GM12878 (cell line): ENCODE data around the gene LCP1. TPM values are rescaled to one million over a fixed set of nuclear protein-coding genes. Genes with fewer than 3 reads are reported as not detected.
A peak's percentile ranks its signal among the peaks of the same experiment; 100 is the strongest.

Source experiments
- ATAC-seq: fragments of 200-7000 bp; cut with Tn5 transposase; 3 replicates; pipeline ENCODE4 v1.9.1; 2020; ENCODE audit warnings: mild to moderate bottlenecking, moderate library complexity
- BruUV-seq: library from RNA; stranded (reverse); fragments of 400-500 nt; replicated peaks from 2 replicates; lab custom pipeline; 2021; lab: Mats Ljungman, UMichigan
- CTCF ChIA-PET: fragments of 300-600 bp; sonication (Branson Sonifier 250); formaldehyde crosslinking; extraction: SDS; loops from one replicate; lab custom pipeline; 2021; ENCODE audit warnings: inconsistent platforms; lab: Yijun Ruan, JAX
- POLR2A ChIA-PET: fragments of 350-600 bp; formaldehyde crosslinking; extraction: SDS; loops from one replicate; lab custom pipeline; 2021; ENCODE audit warnings: inconsistent platforms; lab: Charles Lee
- RAD21 ChIA-PET: fragments of 300-600 bp; sonication (Branson Sonifier 250); formaldehyde crosslinking; loops from one replicate; lab custom pipeline; 2023; ENCODE audit warnings: antibody characterized with exemption; ENCODE audit not compliant: unreplicated experiment; lab: Charles Lee
- SMC1A ChIA-PET: fragments of 300-600 bp; sonication (Branson Sonifier 250); formaldehyde crosslinking; loops from one replicate; lab custom pipeline; 2023; ENCODE audit not compliant: unreplicated experiment, uncharacterized antibody; lab: Charles Lee
- DNase-seq: peaks from one replicate; pipeline ENCODE4 v3.0.0-alpha.2; 2011; ENCODE audit warnings: low read depth, low spot score
- FAIRE-seq: peaks from 3 replicates; lab custom pipeline; 2011; peaks lifted over from hg19 to GRCh38; lab: Jason Lieb, UNC
- H2AFZ ChIP-seq: 2 replicates; pipeline ENCODE4 v1.6.0; 2011; ENCODE audit warnings: low read depth, low read length, control low read depth; ENCODE audit not compliant: control insufficient read depth
- H3K27ac ChIP-seq: 2 replicates; pipeline ENCODE4 v1.5.1; 2011; ENCODE audit warnings: control low read depth; ENCODE audit not compliant: control insufficient read depth, insufficient read depth
- H3K27me3 ChIP-seq, 2 experiments: replicated peaks in 1 of 2; 2 replicates each; pipeline versions ENCODE4 v1.6.0 to v1.6.1; 2011; ENCODE audit warnings: low read length in 1 of 2; ENCODE audit not compliant: control insufficient read depth in 2 of 2, insufficient read depth in 2 of 2
- H3K36me3 ChIP-seq, 2 experiments: 2 replicates each; pipeline ENCODE4 v1.5.1; 2011; ENCODE audit warnings: low read length in 1 of 2; ENCODE audit not compliant: control insufficient read depth in 2 of 2, insufficient read depth in 2 of 2
- H3K4me1 ChIP-seq: 2 replicates; pipeline ENCODE4 v1.6.1; 2011; ENCODE audit warnings: mild to moderate bottlenecking, low read length, moderate library complexity, mixed read lengths; ENCODE audit not compliant: control insufficient read depth, insufficient read depth
- H3K4me2 ChIP-seq: 2 replicates; pipeline ENCODE4 v1.6.0; 2011; ENCODE audit warnings: control low read depth; ENCODE audit not compliant: control insufficient read depth, insufficient read depth
- H3K4me3 ChIP-seq: fragments of 200-600 bp; sonication (generic); 2 replicates; pipeline ENCODE4 v1.5.1; 2016
- H3K79me2 ChIP-seq: 2 replicates; pipeline ENCODE4 v1.6.0; 2011; ENCODE audit warnings: low read length; ENCODE audit not compliant: control insufficient read depth, insufficient read depth
- H3K9ac ChIP-seq: 2 replicates; pipeline ENCODE4 v1.8.0; 2011; ENCODE audit warnings: low read length, control low read depth, mixed read lengths; ENCODE audit not compliant: control insufficient read depth, insufficient read depth
- H3K9me3 ChIP-seq: replicated peaks from 3 replicates; pipeline ENCODE4 v1.5.1; 2011; ENCODE audit warnings: mild to moderate bottlenecking, low read length; ENCODE audit not compliant: control insufficient read depth, insufficient read depth
- H4K20me1 ChIP-seq: 2 replicates; pipeline ENCODE4 v1.6.0; 2011; ENCODE audit not compliant: control insufficient read depth, insufficient read depth
- ATF3 ChIP-seq: IDR thresholded peaks from 2 replicates; pipeline ENCODE4 v1.6.1; 2011; ENCODE audit warnings: low read depth, mild to moderate bottlenecking, low read length, moderate library complexity, borderline replicate concordance; ENCODE audit errors: extremely low read depth
- CBX3 ChIP-seq: fragments of 200-600 bp; sonication (generic); IDR thresholded peaks from 2 replicates; pipeline ENCODE4 v1.6.1; 2016; ENCODE audit warnings: low read depth, borderline replicate concordance
- EZH2 ChIP-seq: IDR thresholded peaks from 2 replicates; pipeline ENCODE4 v1.6.1; 2012; ENCODE audit warnings: low read depth, mild to moderate bottlenecking, control low read depth, inconsistent platforms, low read length, borderline replicate concordance; ENCODE audit not compliant: control insufficient read depth
- FOS ChIP-seq: IDR thresholded peaks from 3 replicates; pipeline ENCODE4 v1.6.1; 2011; ENCODE audit warnings: borderline replicate concordance; ENCODE audit not compliant: insufficient read length; ENCODE audit errors: extremely low read depth
- FOXM1 ChIP-seq: IDR thresholded peaks from 2 replicates; pipeline ENCODE4 v1.6.1; 2012; ENCODE audit warnings: low read depth, mild to moderate bottlenecking, inconsistent platforms, low read length, moderate library complexity
- GABPA ChIP-seq: IDR thresholded peaks from 2 replicates; pipeline ENCODE4 v1.6.1; 2014; ENCODE audit warnings: antibody characterized with exemption, low read depth, mild to moderate bottlenecking, inconsistent platforms
- HDAC6 ChIP-seq: fragments of 200-600 bp; sonication (generic); IDR thresholded peaks from one replicate; pipeline ENCODE4 v1.8.0; 2017; ENCODE audit warnings: antibody characterized with exemption; ENCODE audit not compliant: unreplicated experiment
- MEF2B ChIP-seq: fragments of 450-650 bp; IDR thresholded peaks from 2 replicates; pipeline ENCODE4 v1.6.1; 2018; ENCODE audit warnings: mild to moderate bottlenecking, moderate library complexity; ENCODE audit not compliant: partially characterized antibody, poor library complexity, severe bottlenecking
- MLLT1 ChIP-seq: fragments of 450-650 bp; IDR thresholded peaks from 2 replicates; pipeline ENCODE4 v1.6.1; 2016; ENCODE audit warnings: mild to moderate bottlenecking
- NR2C1 ChIP-seq: fragments of 450-650 bp; IDR thresholded peaks from 2 replicates; pipeline ENCODE4 v1.6.1; 2017; ENCODE audit warnings: antibody characterized with exemption, mild to moderate bottlenecking, moderate library complexity
- RAD21 ChIP-seq: IDR thresholded peaks from 2 replicates; pipeline ENCODE4 v1.6.1; 2011; ENCODE audit warnings: mild to moderate bottlenecking, low read depth, low read length, moderate library complexity; ENCODE audit not compliant: insufficient read depth
- SIN3A ChIP-seq: IDR thresholded peaks from 2 replicates; pipeline ENCODE4 v1.6.1; 2012; ENCODE audit warnings: low read depth, low read length, improper control_type of control experiment
- SIX5 ChIP-seq: IDR thresholded peaks from 2 replicates; pipeline ENCODE4 v1.6.1; 2011; ENCODE audit warnings: mild to moderate bottlenecking, low read depth, low read length, moderate library complexity; ENCODE audit not compliant: severe bottlenecking
- SKIL ChIP-seq: fragments of 450-650 bp; IDR thresholded peaks from 2 replicates; pipeline ENCODE4 v1.6.1; 2017; ENCODE audit warnings: mild to moderate bottlenecking, low read depth, inconsistent platforms; ENCODE audit not compliant: poor library complexity, severe bottlenecking
- SMAD5 ChIP-seq: IDR thresholded peaks from 2 replicates; pipeline ENCODE4 v1.6.1; 2016; ENCODE audit warnings: antibody characterized with exemption, low read depth
- TCF3 ChIP-seq: IDR thresholded peaks from 2 replicates; pipeline ENCODE4 v1.6.1; 2012; ENCODE audit warnings: low read depth, mild to moderate bottlenecking, low read length, borderline replicate concordance; ENCODE audit not compliant: insufficient read depth
- YBX1 ChIP-seq: fragments of 450-650 bp; IDR thresholded peaks from 2 replicates; pipeline ENCODE4 v1.6.1; 2016; ENCODE audit warnings: antibody characterized with exemption
- ZNF384 ChIP-seq: IDR thresholded peaks from 2 replicates; pipeline ENCODE4 v1.6.1; 2012; ENCODE audit warnings: low read depth, mild to moderate bottlenecking, low read length, improper control_type of control experiment, borderline replicate concordance
- WGBS: methylation state at CpG from one replicate; pipeline ENCODE4 v1.1.6; 2016; ENCODE audit warnings: low lambda C conversion rate; ENCODE audit not compliant: insufficient replicate concordance, insufficient coverage; ENCODE audit errors: missing lambda C conversion rate; 5-methylcytosine and 5-hydroxymethylcytosine counted together
- in situ Hi-C: fragments of 300-500 bp; cut with MboI; formaldehyde crosslinking; loops from 9 replicates; pipeline ENCODE4 v1.14.3; 2018; ENCODE audit warnings: mixed read lengths
- intact Hi-C: fragments of 100-400 bp; cut with micrococcal nuclease; formaldehyde crosslinking; loops from one replicate; pipeline ENCODE4 v1.14.2; 2022; ENCODE audit not compliant: unreplicated experiment
- polyA plus RNA-seq, 11 experiments: library from polyadenylated mRNA; depleted of rRNA in 4 of 11; unstranded in 6 of 11; stranded (reverse) in 5 of 11; fragments of >200 nt; fragmentation: Nextera tagmentation in 4 of 11; fragmentation: Illumina TruSeq in 1 of 11; extraction: Ambion mirVana in 4 of 11; extraction: Trizol in 1 of 11; gene quantifications; 1 replicate in 1 of 11; 2 replicates in 10 of 11; pipeline versions ENCODE4 v1.2.1 to v1.2.3, GENCODE V29; 2011 to 2016; ENCODE audit warnings: inconsistent platforms in 2 of 11, missing spikeins in 2 of 11, low read depth in 1 of 11
- total RNA-seq, 4 experiments: library from RNA; depleted of rRNA in 3 of 4; stranded (reverse); fragments of >200 nt in 3 of 4; fragmentation: Illumina TruSeq in 1 of 4; extraction: Trizol in 1 of 4; gene quantifications; 2 replicates each; pipeline versions ENCODE4 v1.2.1 to v1.2.3, GENCODE V29; 2013 to 2021

Gene LCP1
- total and polyA plus RNA-seq, 10 of the 15 experiments (the other 5 are each of a cell fraction or from before 2014, with no cell fraction given) = 775 to 2,201 (median 1,556) TPM

- no peaks in the 10 kb centered on the region for H3K4me1 ChIP-seq
- peaks cover 28 to 29% of the 10 kb centered on the region in 2 experiments for H3K36me3 ChIP-seq
- no peaks in the 10 kb centered on the region for H3K79me2 ChIP-seq
- RAD21 ChIA-PET = interaction anchor here (0.9 to 3.2 kb wide), 9 partner anchors 10 to 319 kb away, joined by 3 to 15 read pairs (median 4); partner anchors contain the start of gene LCP1
- intact Hi-C loops = loop anchor here (5.0 kb wide), 2 partner anchors 74 to 499 kb away; partner anchors contain the start of gene ZC3H13
- peak; percentile 77 for ATAC-seq
- in situ Hi-C loops = no loop called here
- WGBS = 38% methylated on average over 6 of the region's 6 CpGs
- SMC1A ChIA-PET = interaction anchor here (0.7 to 1.9 kb wide), 19 partner anchors 8 to 319 kb away, joined by 3 to 9 read pairs (median 4); partner anchors contain the start of gene LCP1
- no peak overlapping the region for H2AFZ ChIP-seq
- no peak for DNase-seq
- no peaks in the 10 kb centered on the region for H4K20me1 ChIP-seq
- BruUV-seq = no TSS peak
- POLR2A ChIA-PET = interaction anchor here (0.8 to 0.9 kb wide), 2 partner anchors 33 to 56 kb away, joined by 3 to 5 read pairs; no protein-coding TSS in a partner anchor
- no peaks in the 10 kb centered on the region for H3K27me3 ChIP-seq
- FAIRE-seq = peak; percentile 95
- no peaks in the 10 kb centered on the region for H3K9me3 ChIP-seq
- H3K9ac ChIP-seq = no peak overlapping the region
- no peak overlapping the region for H3K27ac ChIP-seq
- CTCF ChIA-PET = interaction anchor here (0.6 to 4.9 kb wide), 30 partner anchors 9 to 503 kb away, joined by 3 to 25 read pairs (median 4); no protein-coding TSS in a partner anchor
- no peak overlapping the region for H3K4me2 ChIP-seq
- H3K4me3 ChIP-seq = no peak overlapping the region
- TF ChIP-seq ZNF384 (no peak), SKIL (peak; percentile 29), EZH2 (no peak), MEF2B (no peak), CBX3 (no peak), GABPA (no peak), MLLT1 (no peak), FOS (no peak), SIN3A (no peak), HDAC6 (no peak), NR2C1 (no peak), SMAD5 (no peak), FOXM1 (no peak), YBX1 (no peak), ATF3 (no peak), TCF3 (no peak), SIX5 (peak; percentile 4), RAD21 (peak; percentile 88)
Observed at GRCh38 chr13:46126552-46127357, 55.2 kb downstream of the LCP1 start.
